ENCODE data around the gene PRR16.

DNA sequence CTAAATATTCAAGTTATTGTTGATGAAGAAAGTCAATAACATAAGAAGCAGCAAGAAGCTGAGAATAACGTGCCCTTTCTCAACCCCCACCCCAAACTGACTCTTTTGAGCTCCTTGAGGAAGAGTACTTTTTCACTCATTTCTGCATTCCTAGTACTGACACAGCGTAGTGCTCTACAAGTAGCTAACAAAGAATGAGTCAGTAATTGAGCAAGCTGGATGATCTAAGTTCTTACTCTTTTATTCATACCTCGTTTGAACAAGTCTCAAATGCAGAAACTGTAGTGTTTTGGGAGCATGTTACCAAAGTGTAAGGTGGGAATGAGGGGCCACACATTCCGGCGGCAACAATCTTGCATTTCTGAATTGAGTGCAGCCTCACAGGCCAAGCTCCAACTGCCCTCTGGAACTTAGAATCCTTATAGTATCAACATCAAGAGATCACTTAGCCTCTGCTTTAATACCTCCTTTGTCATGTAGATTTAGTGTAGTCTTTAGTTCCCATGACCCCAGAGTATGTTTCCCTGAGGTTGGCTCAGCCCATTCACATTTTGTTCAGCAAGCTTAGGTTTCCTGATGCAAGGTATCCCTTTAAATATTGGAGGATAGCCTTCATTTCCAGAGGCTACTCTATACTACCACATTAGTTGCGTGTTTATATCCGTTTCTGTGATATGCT, 152.0 kb downstream of the PRR16 start:
- TF ChIP-seq, protein P1, sequence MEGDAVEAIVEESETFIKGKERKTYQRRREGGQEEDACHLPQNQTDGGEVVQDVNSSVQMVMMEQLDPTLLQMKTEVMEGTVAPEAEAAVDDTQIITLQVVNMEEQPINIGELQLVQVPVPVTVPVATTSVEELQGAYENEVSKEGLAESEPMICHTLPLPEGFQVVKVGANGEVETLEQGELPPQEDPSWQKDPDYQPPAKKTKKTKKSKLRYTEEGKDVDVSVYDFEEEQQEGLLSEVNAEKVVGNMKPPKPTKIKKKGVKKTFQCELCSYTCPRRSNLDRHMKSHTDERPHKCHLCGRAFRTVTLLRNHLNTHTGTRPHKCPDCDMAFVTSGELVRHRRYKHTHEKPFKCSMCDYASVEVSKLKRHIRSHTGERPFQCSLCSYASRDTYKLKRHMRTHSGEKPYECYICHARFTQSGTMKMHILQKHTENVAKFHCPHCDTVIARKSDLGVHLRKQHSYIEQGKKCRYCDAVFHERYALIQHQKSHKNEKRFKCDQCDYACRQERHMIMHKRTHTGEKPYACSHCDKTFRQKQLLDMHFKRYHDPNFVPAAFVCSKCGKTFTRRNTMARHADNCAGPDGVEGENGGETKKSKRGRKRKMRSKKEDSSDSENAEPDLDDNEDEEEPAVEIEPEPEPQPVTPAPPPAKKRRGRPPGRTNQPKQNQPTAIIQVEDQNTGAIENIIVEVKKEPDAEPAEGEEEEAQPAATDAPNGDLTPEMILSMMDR (IDR thresholded peaks at IDR 0.05): no peak
- no peak for TF ChIP-seq POLR2A (IDR thresholded peaks at IDR 0.05; ENCODE audit: low read depth)
- TF ChIP-seq POLR2AphosphoS5 (IDR thresholded peaks at IDR 0.05): no peak

All from esophagus muscularis mucosa (tissue), 3 donors.